ENCODE data around the gene ZNF880.
"Not testable (repeated sequence)": the region's sequence is repeated elsewhere in the genome, so short reads cannot be mapped to it uniquely, and the experiment has no call there.

ZNF880 gene

DNA sequence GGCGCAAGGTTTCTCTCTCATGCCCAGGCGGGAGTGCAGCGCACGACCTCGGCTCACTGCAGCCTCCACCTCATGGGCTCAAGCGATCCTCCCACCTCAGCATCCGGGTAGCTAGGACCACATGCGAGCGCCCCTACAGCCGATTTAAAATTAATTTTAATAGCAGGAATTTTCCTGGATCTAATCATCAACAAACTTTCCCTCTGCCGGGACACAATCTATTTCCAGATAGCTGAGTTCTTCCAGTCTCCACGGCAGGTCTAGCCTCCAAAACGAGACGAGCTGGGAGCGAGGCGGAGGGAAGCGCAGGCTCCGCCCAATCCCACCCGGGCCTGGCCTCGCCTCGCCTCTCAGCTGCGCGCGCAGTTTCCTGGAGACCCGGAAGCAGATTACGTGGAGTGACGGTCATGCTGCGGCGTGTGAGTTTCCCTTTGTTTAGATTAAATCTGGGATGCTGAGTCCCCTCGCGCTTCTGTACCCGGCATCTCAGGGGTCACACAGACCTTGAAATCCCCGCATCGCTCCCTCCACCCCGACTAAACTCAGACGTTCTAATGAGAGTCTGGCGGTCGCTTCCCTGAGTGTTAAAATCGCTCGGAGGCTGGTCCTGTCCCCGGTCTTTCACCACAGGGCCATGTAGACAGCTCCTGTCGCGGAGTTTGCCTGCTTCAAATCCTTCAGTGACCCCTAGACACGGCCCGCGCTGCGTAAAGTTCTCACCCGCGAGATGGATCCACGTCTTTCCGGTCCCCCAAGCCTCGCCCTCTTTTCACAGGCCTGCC lies at the start of gene ZNF880:
TSS of gene ZNF880 (plus strand) at position 365 of the 782 bp plus-strand sequence. CDS start at position 408, 43 bp downstream.
- H3K36me3 ChIP-seq (ENCODE audit: control insufficient read depth, insufficient read depth, low read length), result no peaks in the 10 kb centered on the region
- H3K27me3 ChIP-seq (ENCODE audit: control insufficient read depth, insufficient read depth, low read length), result no peaks in the 10 kb centered on the region
- no peaks in the 10 kb centered on the region for H3K4me1 ChIP-seq (ENCODE audit: control insufficient read depth, insufficient read depth, low read length)
- peak within 1 kb of the TSS; percentile 92 for H3K4me3 ChIP-seq (ENCODE audit: low read length)
- H3K9me3 ChIP-seq (ENCODE audit: control insufficient read depth, low read length), result peaks cover 8% of the 10 kb centered on the region
- H3K9ac ChIP-seq (ENCODE audit: low read length), result peak within 1 kb of the TSS; percentile 97

DNA sequence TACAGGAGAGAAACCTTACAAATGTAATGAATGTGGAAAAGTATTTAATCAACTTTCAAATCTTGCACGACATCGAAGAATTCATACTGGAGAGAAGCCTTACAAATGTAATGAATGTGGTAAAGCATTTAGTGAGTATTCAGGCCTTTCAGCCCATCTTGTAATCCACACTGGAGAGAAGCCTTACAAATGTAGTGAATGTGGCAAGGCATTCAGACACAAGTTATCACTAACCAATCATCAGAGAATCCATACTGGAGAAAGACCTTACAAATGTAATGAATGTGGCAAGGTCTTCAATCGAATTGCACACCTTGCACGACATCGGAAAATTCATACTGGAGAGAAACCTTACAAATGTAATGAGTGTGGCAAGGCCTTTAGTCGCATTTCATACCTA lies 47.3 kb upstream of the ZNF880 start:
- H3K27me3 ChIP-seq (ENCODE audit: control insufficient read depth, insufficient read depth, low read length), result no peaks in the 10 kb centered on the region
- peaks cover 49% of the 10 kb centered on the region for H3K9me3 ChIP-seq (ENCODE audit: control insufficient read depth, low read length)
- no peaks in the 10 kb centered on the region for H3K4me1 ChIP-seq (ENCODE audit: control insufficient read depth, insufficient read depth, low read length)
- no peak overlapping the region for H3K4me3 ChIP-seq (ENCODE audit: low read length)
- H3K9ac ChIP-seq (ENCODE audit: low read length), result no peak overlapping the region
- peaks cover 15% of the 10 kb centered on the region for H3K36me3 ChIP-seq (ENCODE audit: control insufficient read depth, insufficient read depth, low read length)

DNA sequence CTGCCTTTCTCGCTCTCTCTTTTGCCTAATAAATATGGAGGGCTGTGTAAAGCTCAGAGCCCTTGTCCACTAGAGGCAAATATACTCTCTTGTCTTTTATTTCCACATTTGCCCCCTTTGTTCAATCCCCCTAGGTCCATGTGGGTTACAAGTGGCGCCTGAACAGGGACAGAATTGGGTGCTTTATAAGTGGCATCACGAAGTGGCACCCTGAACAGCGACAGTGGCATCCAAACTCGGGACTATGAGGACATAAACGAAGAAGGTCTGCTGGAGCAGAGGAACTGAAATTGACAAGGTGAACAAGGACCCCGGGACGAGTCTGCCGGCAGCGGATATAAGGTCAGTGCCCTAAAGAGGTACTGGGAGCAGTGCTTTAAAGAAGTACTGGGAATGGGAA lies 38.0 kb upstream of the ZNF880 start:
- Histone ChIP-seq H3K9me3 (ENCODE audit: control insufficient read depth, low read length) (peaks cover 15% of the 10 kb centered on the region), H3K4me3 (ENCODE audit: low read length) (no peak overlapping the region), H3K36me3 (ENCODE audit: control insufficient read depth, insufficient read depth, low read length) (no peaks in the 10 kb centered on the region), H3K9ac (ENCODE audit: low read length) (no peak overlapping the region), H3K27me3 (ENCODE audit: control insufficient read depth, insufficient read depth, low read length) (no peaks in the 10 kb centered on the region), H3K4me1 (ENCODE audit: control insufficient read depth, insufficient read depth, low read length) (no peaks in the 10 kb centered on the region)

GRCh38 chr19:52335768-52336116 lies 34.0 kb upstream of the ZNF880 start:
- Histone ChIP-seq H3K9ac (ENCODE audit: low read length) (no peak overlapping the region), H3K9me3 (ENCODE audit: control insufficient read depth, low read length) (peaks cover 4% of the 10 kb centered on the region)

DNA sequence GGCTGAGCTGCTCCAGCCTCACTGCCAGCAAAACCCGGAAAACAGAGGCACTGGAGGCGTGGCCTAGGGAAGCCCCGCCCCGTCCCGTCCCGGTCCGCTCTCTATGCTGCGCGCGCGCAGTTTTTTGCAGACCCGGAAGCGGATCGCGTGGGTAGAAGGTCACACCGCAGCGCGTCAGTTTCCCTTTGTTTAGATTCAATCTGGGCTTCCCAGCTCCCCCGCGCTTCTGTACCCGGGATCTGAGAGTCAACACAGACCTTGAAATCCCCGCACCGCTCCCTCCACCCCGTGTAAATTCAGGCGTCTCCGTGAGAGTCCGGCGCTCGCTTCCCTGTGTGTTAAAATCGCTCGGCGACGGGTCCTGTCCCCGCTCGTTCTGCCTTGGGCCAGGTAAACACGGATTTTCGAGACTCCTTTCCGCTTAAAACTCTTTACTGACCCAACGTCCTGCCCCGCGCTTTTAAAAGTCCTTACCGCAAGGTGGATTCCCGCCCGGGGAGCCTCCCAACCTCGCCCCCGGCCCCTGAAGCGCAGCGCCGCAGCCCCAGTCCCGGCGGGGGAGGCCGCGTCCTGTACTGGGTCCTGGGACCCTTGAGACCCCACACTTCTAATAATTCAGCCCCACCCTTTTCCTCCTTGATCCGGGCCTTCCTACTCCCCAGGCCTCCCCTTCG lies 33.5 kb upstream of the ZNF880 start, which contains the start of gene ZNF610:
TSS of gene ZNF610 (plus strand) at position 127 of the 674 bp plus-strand sequence. CDS start 12,930 bp downstream, outside the sequence.
- H3K9me3 ChIP-seq (ENCODE audit: control insufficient read depth, low read length), result peaks cover 4% of the 10 kb centered on the region
- H3K4me1 ChIP-seq (ENCODE audit: control insufficient read depth, insufficient read depth, low read length), result no peaks in the 10 kb centered on the region
- H3K27me3 ChIP-seq (ENCODE audit: control insufficient read depth, insufficient read depth, low read length), result no peaks in the 10 kb centered on the region
- peak within 1 kb of the TSS; percentile 77 for H3K4me3 ChIP-seq (ENCODE audit: low read length)
- H3K9ac ChIP-seq (ENCODE audit: low read length), result peak within 1 kb of the TSS; percentile 85
- no peaks in the 10 kb centered on the region for H3K36me3 ChIP-seq (ENCODE audit: control insufficient read depth, insufficient read depth, low read length)

More at GRCh38 chr19:52335768-52336116, 34.0 kb upstream of the ZNF880 start:
- H3K4me1 ChIP-seq (ENCODE audit: control insufficient read depth, insufficient read depth, low read length), result no peaks in the 10 kb centered on the region
- H3K27me3 ChIP-seq (ENCODE audit: control insufficient read depth, insufficient read depth, low read length), result no peaks in the 10 kb centered on the region
- H3K36me3 ChIP-seq (ENCODE audit: control insufficient read depth, insufficient read depth, low read length), result no peaks in the 10 kb centered on the region
- H3K4me3 ChIP-seq (ENCODE audit: low read length), result peak overlapping the region; percentile 77

- Histone ChIP-seq H3K9me3 (ENCODE audit: control insufficient read depth, low read length) (peaks cover 4% of the 10 kb centered on the region), H3K4me1 (ENCODE audit: control insufficient read depth, insufficient read depth, low read length) (no peaks in the 10 kb centered on the region), H3K36me3 (ENCODE audit: control insufficient read depth, insufficient read depth, low read length) (no peaks in the 10 kb centered on the region), H3K4me3 (ENCODE audit: low read length) (peak overlapping the region; percentile 77), H3K9ac (ENCODE audit: low read length) (peak overlapping the region; percentile 85), H3K27me3 (ENCODE audit: control insufficient read depth, insufficient read depth, low read length) (no peaks in the 10 kb centered on the region)
Measured at GRCh38 chr19:52336791-52337381, 32.8 kb upstream of the ZNF880 start.

DNA sequence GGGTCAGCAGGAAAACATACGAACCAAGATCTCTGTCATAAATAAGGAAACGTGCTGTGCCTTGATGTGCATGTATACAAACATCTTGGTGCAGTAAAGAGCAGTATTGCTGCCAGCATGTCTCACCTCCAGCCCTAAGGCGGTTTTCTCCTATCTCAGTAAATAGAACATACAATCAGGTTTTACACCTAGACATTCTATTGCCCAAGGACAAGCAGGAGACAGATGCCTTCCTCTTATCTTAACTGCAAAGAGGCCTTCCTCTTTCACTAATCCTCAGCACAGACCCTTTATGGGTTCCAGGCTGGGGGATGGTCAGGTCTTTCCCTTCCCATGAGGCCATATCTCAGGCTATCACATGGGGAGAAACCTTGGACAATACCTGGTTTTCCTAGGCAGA lies 30.7 kb upstream of the ZNF880 start:
- H3K27me3 ChIP-seq (ENCODE audit: control insufficient read depth, insufficient read depth, low read length); H3K9me3 ChIP-seq (ENCODE audit: control insufficient read depth, low read length); H3K36me3 ChIP-seq (ENCODE audit: control insufficient read depth, insufficient read depth, low read length); H3K4me1 ChIP-seq (ENCODE audit: control insufficient read depth, insufficient read depth, low read length); H3K4me3 ChIP-seq (ENCODE audit: low read length); H3K9ac ChIP-seq (ENCODE audit: low read length): not testable (repeated sequence)

GRCh38 chr19:52343548-52343947 lies 26.2 kb upstream of the ZNF880 start:
- no peaks in the 10 kb centered on the region for H3K36me3 ChIP-seq (ENCODE audit: control insufficient read depth, insufficient read depth, low read length)
- H3K9me3 ChIP-seq (ENCODE audit: control insufficient read depth, low read length), result no peaks in the 10 kb centered on the region
- no peaks in the 10 kb centered on the region for H3K27me3 ChIP-seq (ENCODE audit: control insufficient read depth, insufficient read depth, low read length)
- no peaks in the 10 kb centered on the region for H3K4me1 ChIP-seq (ENCODE audit: control insufficient read depth, insufficient read depth, low read length)
- no peak overlapping the region for H3K9ac ChIP-seq (ENCODE audit: low read length)
- no peak overlapping the region for H3K4me3 ChIP-seq (ENCODE audit: low read length)

- H3K27me3 ChIP-seq (ENCODE audit: control insufficient read depth, insufficient read depth, low read length), result no peaks in the 10 kb centered on the region
- H3K36me3 ChIP-seq (ENCODE audit: control insufficient read depth, insufficient read depth, low read length), result no peaks in the 10 kb centered on the region
- no peak overlapping the region for H3K9ac ChIP-seq (ENCODE audit: low read length)
- H3K4me3 ChIP-seq (ENCODE audit: low read length), result no peak overlapping the region
- H3K9me3 ChIP-seq (ENCODE audit: control insufficient read depth, low read length), result no peaks in the 10 kb centered on the region
- no peaks in the 10 kb centered on the region for H3K4me1 ChIP-seq (ENCODE audit: control insufficient read depth, insufficient read depth, low read length)
Measured at GRCh38 chr19:52345162-52345561, 24.6 kb upstream of the ZNF880 start.

GRCh38 chr19:52351512-52351911 lies 18.2 kb upstream of the ZNF880 start:
- Histone ChIP-seq H3K9ac (ENCODE audit: low read length) (no peak overlapping the region), H3K36me3 (ENCODE audit: control insufficient read depth, insufficient read depth, low read length) (no peaks in the 10 kb centered on the region), H3K4me1 (ENCODE audit: control insufficient read depth, insufficient read depth, low read length) (no peaks in the 10 kb centered on the region), H3K27me3 (ENCODE audit: control insufficient read depth, insufficient read depth, low read length) (no peaks in the 10 kb centered on the region), H3K9me3 (ENCODE audit: control insufficient read depth, low read length) (no peaks in the 10 kb centered on the region), H3K4me3 (ENCODE audit: low read length) (no peak overlapping the region)

GRCh38 chr19:52366414-52366824 lies 3.3 kb upstream of the ZNF880 start:
- Histone ChIP-seq H3K36me3 (ENCODE audit: control insufficient read depth, insufficient read depth, low read length) (no peaks in the 10 kb centered on the region), H3K27me3 (ENCODE audit: control insufficient read depth, insufficient read depth, low read length) (no peaks in the 10 kb centered on the region), H3K4me1 (ENCODE audit: control insufficient read depth, insufficient read depth, low read length) (no peaks in the 10 kb centered on the region), H3K9ac (ENCODE audit: low read length) (no peak overlapping the region), H3K4me3 (ENCODE audit: low read length) (no peak overlapping the region), H3K9me3 (ENCODE audit: control insufficient read depth, low read length) (peaks cover 8% of the 10 kb centered on the region)

DNA sequence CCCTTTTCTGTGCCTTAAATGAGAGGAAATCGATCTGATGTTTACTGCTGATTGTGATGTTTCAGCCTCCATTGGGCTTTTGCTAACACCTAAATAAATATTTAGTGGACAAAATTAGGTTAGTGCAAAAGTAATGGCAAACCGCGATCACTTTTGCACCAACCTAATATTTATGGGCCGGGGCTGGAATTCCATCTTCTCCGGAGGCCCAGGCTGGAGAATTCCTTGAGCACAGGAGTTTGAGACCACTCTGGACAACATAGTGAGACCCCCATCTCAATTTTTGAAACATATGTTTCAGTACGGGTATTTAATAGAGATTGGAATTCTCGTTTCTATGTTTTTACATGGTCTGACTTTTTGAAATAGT lies 603 bp downstream of the ZNF880 start:
- H3K4me1 ChIP-seq (ENCODE audit: control insufficient read depth, insufficient read depth, low read length), result no peaks in the 10 kb centered on the region
- H3K9me3 ChIP-seq (ENCODE audit: control insufficient read depth, low read length), result peaks cover 3% of the 10 kb centered on the region
- peak overlapping the region; percentile 97 for H3K9ac ChIP-seq (ENCODE audit: low read length)
- no peaks in the 10 kb centered on the region for H3K27me3 ChIP-seq (ENCODE audit: control insufficient read depth, insufficient read depth, low read length)
- peak overlapping the region; percentile 92 for H3K4me3 ChIP-seq (ENCODE audit: low read length)
- no peaks in the 10 kb centered on the region for H3K36me3 ChIP-seq (ENCODE audit: control insufficient read depth, insufficient read depth, low read length)
